Measurements from ENCODE around the gene CSTPP1.

DNA sequence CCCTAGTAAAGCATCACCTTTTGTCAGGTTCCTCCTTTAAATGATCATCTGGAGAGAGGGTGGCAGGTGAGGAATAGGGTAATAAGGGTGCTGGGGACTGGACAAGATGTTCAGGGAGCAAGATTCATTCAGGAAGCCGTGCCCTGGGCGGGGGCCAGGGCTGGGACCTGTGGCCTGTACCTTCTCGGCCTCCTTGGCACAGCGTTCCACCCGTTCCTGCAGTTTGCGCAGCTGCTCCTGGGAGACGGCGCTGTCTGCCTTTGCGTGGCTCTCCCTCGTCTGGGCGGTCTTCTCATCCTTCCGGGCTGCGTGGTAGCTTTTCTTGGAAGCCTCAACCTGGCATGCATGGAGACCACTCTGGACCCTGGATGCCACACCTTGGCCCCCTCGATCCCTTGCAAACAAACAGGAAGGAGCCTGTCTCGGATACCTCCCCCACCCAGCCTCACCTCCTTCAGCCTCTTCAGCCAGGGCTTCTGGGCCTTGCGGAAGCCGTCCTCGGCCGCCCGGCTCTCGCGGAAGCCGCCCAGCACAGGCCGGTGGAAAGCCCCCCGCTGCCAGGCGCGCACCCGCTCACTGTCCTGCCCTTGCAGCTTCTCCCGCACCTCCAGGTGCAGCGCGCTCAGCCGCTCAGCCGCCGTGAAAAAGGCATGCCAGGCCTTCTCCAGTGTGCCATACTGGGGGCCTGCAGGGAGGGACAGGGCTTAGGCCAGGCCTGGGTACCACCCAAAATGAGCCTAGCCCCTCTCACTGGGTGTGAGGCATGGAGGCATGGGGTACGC lies 243.6 kb downstream of the CSTPP1 start:
- TF ChIP-seq, protein P1, sequence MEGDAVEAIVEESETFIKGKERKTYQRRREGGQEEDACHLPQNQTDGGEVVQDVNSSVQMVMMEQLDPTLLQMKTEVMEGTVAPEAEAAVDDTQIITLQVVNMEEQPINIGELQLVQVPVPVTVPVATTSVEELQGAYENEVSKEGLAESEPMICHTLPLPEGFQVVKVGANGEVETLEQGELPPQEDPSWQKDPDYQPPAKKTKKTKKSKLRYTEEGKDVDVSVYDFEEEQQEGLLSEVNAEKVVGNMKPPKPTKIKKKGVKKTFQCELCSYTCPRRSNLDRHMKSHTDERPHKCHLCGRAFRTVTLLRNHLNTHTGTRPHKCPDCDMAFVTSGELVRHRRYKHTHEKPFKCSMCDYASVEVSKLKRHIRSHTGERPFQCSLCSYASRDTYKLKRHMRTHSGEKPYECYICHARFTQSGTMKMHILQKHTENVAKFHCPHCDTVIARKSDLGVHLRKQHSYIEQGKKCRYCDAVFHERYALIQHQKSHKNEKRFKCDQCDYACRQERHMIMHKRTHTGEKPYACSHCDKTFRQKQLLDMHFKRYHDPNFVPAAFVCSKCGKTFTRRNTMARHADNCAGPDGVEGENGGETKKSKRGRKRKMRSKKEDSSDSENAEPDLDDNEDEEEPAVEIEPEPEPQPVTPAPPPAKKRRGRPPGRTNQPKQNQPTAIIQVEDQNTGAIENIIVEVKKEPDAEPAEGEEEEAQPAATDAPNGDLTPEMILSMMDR (conservative IDR thresholded peaks at IDR 0.05 in 1 of 2, IDR thresholded peaks at IDR 0.05 in 1 of 2; ENCODE audit: low read depth in 1 of 2, low read length in 2 of 2): no peak
- no peak for TF ChIP-seq EZH2 (IDR thresholded peaks at IDR 0.05; ENCODE audit: low read length, missing control alignments)
